Natural killer cell (primary cell): ENCODE results near the gene SORL1. TPM values are rescaled to one million over a fixed set of nuclear protein-coding genes. Genes with fewer than 3 reads are reported as not detected.
A peak's percentile ranks its signal among the peaks of the same experiment; 100 is the strongest.

Experiments used
- ATAC-seq, 3 donors: fragments of 150-1000 bp in 2 of 3; fragments of 200-7000 bp in 1 of 3; cut with Tn5 transposase; 1 replicate in 1 of 3; 2 replicates in 2 of 3; pipeline ENCODE4 v1.10.0; 2021; ENCODE audit warnings: mild to moderate bottlenecking in 2 of 3, moderate library complexity in 2 of 3
- DNase-seq, 2 donors: peaks; one replicate each; pipeline versions ENCODE4 v3.0.0 to v3.0.0-alpha.2; 2013 to 2021; ENCODE audit warnings: mixed read lengths in 1 of 2
- H3K27ac ChIP-seq: one replicate; pipeline ENCODE4 v1.5.1; 2013; ENCODE audit warnings: mild to moderate bottlenecking, low read length
- H3K27me3 ChIP-seq: one replicate; pipeline ENCODE4 v1.6.1; 2013; ENCODE audit warnings: low read length; ENCODE audit not compliant: control insufficient read depth, insufficient read depth
- H3K36me3 ChIP-seq: one replicate; pipeline ENCODE4 v1.6.1; 2013; ENCODE audit warnings: low read length; ENCODE audit not compliant: control insufficient read depth, insufficient read depth
- H3K4me1 ChIP-seq: one replicate; pipeline ENCODE4 v1.6.1; 2013; ENCODE audit warnings: low read length; ENCODE audit not compliant: control insufficient read depth, insufficient read depth
- H3K4me3 ChIP-seq: one replicate; pipeline ENCODE4 v1.5.1; 2013; ENCODE audit warnings: low read length
- H3K9me3 ChIP-seq: one replicate; pipeline ENCODE4 v1.6.1; 2013; ENCODE audit warnings: low read length; ENCODE audit not compliant: control insufficient read depth, insufficient read depth
- H3K27ac Mint-ChIP-seq, 2 donors: one replicate each; pipeline ENCODE4 v1.8.0; 2022; ENCODE audit warnings: mild to moderate bottlenecking in 2 of 2, mixed read lengths in 2 of 2, moderate library complexity in 1 of 2
- H3K27me3 Mint-ChIP-seq, 2 donors: one replicate each; pipeline ENCODE4 v1.8.0; 2022; ENCODE audit warnings: low read depth in 2 of 2, mixed read lengths in 2 of 2
- H3K36me3 Mint-ChIP-seq: one replicate; pipeline ENCODE4 v1.8.0; 2022; ENCODE audit warnings: mixed read lengths
- H3K4me1 Mint-ChIP-seq, 2 donors: one replicate each; pipeline ENCODE4 v1.8.0; 2022; ENCODE audit warnings: mixed read lengths in 2 of 2
- H3K4me3 Mint-ChIP-seq: one replicate; pipeline ENCODE4 v1.8.0; 2022; ENCODE audit warnings: mild to moderate bottlenecking, moderate library complexity, mixed read lengths
- H3K9me3 Mint-ChIP-seq, 2 donors: one replicate each; pipeline ENCODE4 v1.8.0; 2022; ENCODE audit warnings: mixed read lengths in 2 of 2
- WGBS: methylation state at CpG from one replicate; pipeline ENCODE4 v1.1.7; 2013; ENCODE audit warnings: missing lambda C conversion rate; ENCODE audit not compliant: insufficient coverage; 5-methylcytosine and 5-hydroxymethylcytosine counted together
- intact Hi-C: fragments of 100-400 bp; cut with micrococcal nuclease; formaldehyde crosslinking; loops from one replicate; pipeline ENCODE4 v1.14.2; 2022
- total RNA-seq, 4 donors: library from RNA; stranded (reverse); fragments of 120-200 nt in 1 of 4; gene quantifications; one replicate each; pipeline versions ENCODE4 v1.2.3 to v1.2.4, GENCODE V29; 2013 to 2022
- TF ChIP-seq, protein P1 (sequence below): fragments of 200-600 bp; IDR thresholded peaks from one replicate; pipeline ENCODE4 v1.8.0; 2022; ENCODE audit warnings: antibody characterized with exemption

Gene SORL1
- total RNA-seq, 3 donors from 2014 or later (not counting 1 experiment from before 2014, with no cell fraction given) = 386 to 519 (median 456) TPM

DNA sequence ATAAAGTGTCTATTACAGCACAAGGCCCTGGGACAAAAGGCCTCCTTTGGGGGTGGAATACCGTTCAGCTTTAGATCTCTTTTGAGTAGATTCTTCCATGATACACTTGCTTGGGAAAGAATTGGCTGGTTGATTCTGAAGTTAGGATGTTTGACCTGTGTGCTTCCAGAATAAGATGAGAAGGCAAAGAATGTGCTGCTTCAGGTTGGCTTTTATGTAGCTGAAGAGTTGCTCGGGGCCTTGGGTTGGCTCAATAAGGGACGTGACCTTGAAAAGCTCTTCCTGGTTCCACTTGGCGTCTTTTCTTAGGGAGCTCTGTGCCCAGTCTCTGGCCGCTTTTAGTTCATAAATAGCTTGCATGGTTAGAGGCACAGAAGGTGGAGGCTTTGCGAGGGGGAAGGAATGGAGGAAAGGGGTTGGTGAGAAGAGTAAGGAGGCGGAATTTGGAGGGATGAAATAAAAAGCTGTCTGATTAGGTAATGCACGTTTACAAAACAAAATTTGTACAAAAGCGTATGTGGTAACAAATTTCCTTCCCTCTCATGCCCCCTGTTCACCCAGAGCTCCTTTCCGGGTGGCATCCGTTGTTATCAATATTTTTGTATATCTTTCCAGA is 4.8 kb downstream of the SORL1 start:
- intact Hi-C loops = no loop called here
- Histone ChIP-seq H3K4me1 (peaks cover 66% of the 10 kb centered on the region), H3K27ac (no peak overlapping the region), H3K27me3 (no peaks in the 10 kb centered on the region), H3K9me3 (no peaks in the 10 kb centered on the region), H3K36me3 (peaks cover 3% of the 10 kb centered on the region), H3K4me3 (no peak overlapping the region)
- WGBS = 79% methylated on average over 10 of the region's 11 CpGs
- TF ChIP-seq, protein P1, sequence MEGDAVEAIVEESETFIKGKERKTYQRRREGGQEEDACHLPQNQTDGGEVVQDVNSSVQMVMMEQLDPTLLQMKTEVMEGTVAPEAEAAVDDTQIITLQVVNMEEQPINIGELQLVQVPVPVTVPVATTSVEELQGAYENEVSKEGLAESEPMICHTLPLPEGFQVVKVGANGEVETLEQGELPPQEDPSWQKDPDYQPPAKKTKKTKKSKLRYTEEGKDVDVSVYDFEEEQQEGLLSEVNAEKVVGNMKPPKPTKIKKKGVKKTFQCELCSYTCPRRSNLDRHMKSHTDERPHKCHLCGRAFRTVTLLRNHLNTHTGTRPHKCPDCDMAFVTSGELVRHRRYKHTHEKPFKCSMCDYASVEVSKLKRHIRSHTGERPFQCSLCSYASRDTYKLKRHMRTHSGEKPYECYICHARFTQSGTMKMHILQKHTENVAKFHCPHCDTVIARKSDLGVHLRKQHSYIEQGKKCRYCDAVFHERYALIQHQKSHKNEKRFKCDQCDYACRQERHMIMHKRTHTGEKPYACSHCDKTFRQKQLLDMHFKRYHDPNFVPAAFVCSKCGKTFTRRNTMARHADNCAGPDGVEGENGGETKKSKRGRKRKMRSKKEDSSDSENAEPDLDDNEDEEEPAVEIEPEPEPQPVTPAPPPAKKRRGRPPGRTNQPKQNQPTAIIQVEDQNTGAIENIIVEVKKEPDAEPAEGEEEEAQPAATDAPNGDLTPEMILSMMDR = no peak
- no peak for DNase-seq
- Mint-ChIP-seq H3K9me3 (no peaks in the 10 kb centered on the region), H3K27me3 (no peaks in the 10 kb centered on the region), H3K36me3 (peaks cover 6% of the 10 kb centered on the region), H3K4me3 (peak overlapping the region; percentile 43), H3K4me1 (peaks cover 93 to 95% of the 10 kb centered on the region in 2 donors), H3K27ac (peak overlapping the region; percentile 98 to 99)
- ATAC-seq = no peak

DNA sequence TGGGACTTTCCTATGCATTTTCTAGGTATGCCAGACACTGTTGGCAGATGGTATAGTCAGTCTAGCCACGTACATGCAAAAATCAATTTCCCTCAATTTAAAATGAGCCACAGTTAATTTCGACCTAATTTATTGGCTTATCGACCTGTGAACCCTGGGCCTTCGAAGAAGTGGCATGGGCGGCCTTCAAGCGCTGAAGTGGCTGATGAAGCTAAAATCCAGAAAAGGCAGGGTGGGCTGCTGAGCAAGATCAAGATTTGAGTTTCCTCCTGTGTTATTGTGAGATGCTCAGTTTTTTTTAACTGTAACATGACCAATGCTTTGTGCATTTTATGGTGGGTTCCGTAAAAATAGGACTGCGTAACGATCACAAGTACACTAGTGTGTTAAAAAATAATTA is 6.4 kb downstream of the SORL1 start:
- WGBS = 92% methylated on average over 7 of the region's 9 CpGs
- Histone ChIP-seq H3K9me3 (no peaks in the 10 kb centered on the region), H3K27me3 (no peaks in the 10 kb centered on the region), H3K36me3 (peaks cover 3% of the 10 kb centered on the region), H3K4me1 (peaks cover 82% of the 10 kb centered on the region), H3K4me3 (no peak overlapping the region), H3K27ac (peak overlapping the region; percentile 21)
- peak overlapping the region; percentile 33 for H3K4me3 Mint-ChIP-seq
- H3K9me3 Mint-ChIP-seq = no peaks in the 10 kb centered on the region
- ATAC-seq (no peak), DNase-seq (no peak)
- H3K36me3 Mint-ChIP-seq = no peaks in the 10 kb centered on the region
- intact Hi-C loops = no loop called here
- H3K27ac Mint-ChIP-seq = peak overlapping the region; percentile 98 to 99
- H3K4me1 Mint-ChIP-seq = peaks cover 98 to 100% of the 10 kb centered on the region in 2 donors
- no peaks in the 10 kb centered on the region for H3K27me3 Mint-ChIP-seq
- TF ChIP-seq, protein P1 = no peak

DNA sequence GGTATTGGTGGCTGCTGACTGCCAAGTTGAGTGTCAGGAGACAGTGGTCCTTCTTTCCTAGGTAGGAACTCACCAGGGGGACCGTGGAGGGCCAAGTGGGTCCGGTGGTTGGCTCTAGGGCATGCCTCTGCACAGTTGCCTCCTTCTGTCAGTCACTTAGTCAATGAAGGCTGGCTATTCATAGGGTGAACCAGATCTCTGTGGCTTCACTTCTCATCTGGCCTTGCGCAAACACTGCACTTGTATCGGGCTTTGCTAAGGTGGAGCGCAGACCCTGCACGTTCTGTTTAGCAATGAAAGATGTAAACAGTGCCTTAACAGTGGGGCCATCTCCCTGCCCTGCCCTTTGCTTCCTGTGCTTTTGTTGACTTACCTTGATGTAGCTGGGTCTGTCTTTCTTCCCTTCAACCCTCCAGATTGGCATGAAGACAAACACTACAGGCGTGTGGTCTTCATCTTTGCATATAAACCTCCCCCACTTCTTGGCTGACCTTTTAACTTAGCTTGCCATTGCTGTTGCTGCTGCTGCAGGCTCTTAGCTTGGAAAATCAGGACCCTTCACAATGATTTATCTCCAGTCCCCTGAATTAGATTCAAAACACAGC is 7.4 kb downstream of the SORL1 start:
- intact Hi-C loops = no loop called here
- Histone ChIP-seq H3K27ac (peak overlapping the region; percentile 18), H3K27me3 (no peaks in the 10 kb centered on the region), H3K36me3 (peaks cover 3% of the 10 kb centered on the region), H3K4me3 (no peak overlapping the region), H3K9me3 (no peaks in the 10 kb centered on the region), H3K4me1 (peaks cover 82% of the 10 kb centered on the region)
- H3K4me3 Mint-ChIP-seq = peak overlapping the region; percentile 5
- H3K27ac Mint-ChIP-seq = peak overlapping the region; percentile 98 to 99
- no peaks in the 10 kb centered on the region for H3K36me3 Mint-ChIP-seq
- TF ChIP-seq, protein P1 = no peak
- H3K9me3 Mint-ChIP-seq = no peaks in the 10 kb centered on the region
- no peaks in the 10 kb centered on the region for H3K27me3 Mint-ChIP-seq
- peaks cover 98 to 100% of the 10 kb centered on the region in 2 donors for H3K4me1 Mint-ChIP-seq
- ATAC-seq (peak in 2 of 3 donors; percentile 23 to 48), DNase-seq (peak in 1 of 2 donors; percentile 65)
- WGBS = 60% methylated on average over 7 of the region's 7 CpGs
